Effector CD8-positive, alpha-beta T cell (primary cell): Measurements from ENCODE around the gene CSRP1.

Experiments used
- DNase-seq: peaks from one replicate; lab custom pipeline; 2025; lab: John Stamatoyannopoulos, UW

The CSRP1 gene

GRCh38 chr1:201456499-201457309, 50.2 kb downstream of the CSRP1 start:
- no peak for DNase-seq

GRCh38 chr1:201455098-201455497, 51.8 kb downstream of the CSRP1 start:
- no peak for DNase-seq

GRCh38 chr1:201454608-201455007, 52.3 kb downstream of the CSRP1 start:
- DNase-seq, result no peak

- DNase-seq, result no peak
These were observed 54.1 kb downstream of the CSRP1 start for GRCh38 chr1:201452866-201453265.

- no peak for DNase-seq
These were observed 56.1 kb downstream of the CSRP1 start for GRCh38 chr1:201450721-201451291.

GRCh38 chr1:201448990-201449389, 57.9 kb downstream of the CSRP1 start:
- no peak for DNase-seq

- no peak for DNase-seq
These were observed 58.7 kb downstream of the CSRP1 start for GRCh38 chr1:201447903-201448871.

GRCh38 chr1:201445310-201445709, 61.6 kb downstream of the CSRP1 start:
- DNase-seq, result no peak

- DNase-seq, result no peak
These were observed 62.1 kb downstream of the CSRP1 start for GRCh38 chr1:201444792-201445191.

- DNase-seq, result no peak
These were observed 63.2 kb downstream of the CSRP1 start for GRCh38 chr1:201443747-201444146.

- DNase-seq, result no peak
These were observed 70.0 kb downstream of the CSRP1 start for GRCh38 chr1:201436969-201437368.

GRCh38 chr1:201436393-201436792, 70.5 kb downstream of the CSRP1 start:
- DNase-seq, result no peak

GRCh38 chr1:201434266-201434665, 72.7 kb downstream of the CSRP1 start:
- no peak for DNase-seq

GRCh38 chr1:201433609-201434008, 73.3 kb downstream of the CSRP1 start:
- no peak for DNase-seq
